Measurements from ENCODE around the gene UMAD1.

DNA sequence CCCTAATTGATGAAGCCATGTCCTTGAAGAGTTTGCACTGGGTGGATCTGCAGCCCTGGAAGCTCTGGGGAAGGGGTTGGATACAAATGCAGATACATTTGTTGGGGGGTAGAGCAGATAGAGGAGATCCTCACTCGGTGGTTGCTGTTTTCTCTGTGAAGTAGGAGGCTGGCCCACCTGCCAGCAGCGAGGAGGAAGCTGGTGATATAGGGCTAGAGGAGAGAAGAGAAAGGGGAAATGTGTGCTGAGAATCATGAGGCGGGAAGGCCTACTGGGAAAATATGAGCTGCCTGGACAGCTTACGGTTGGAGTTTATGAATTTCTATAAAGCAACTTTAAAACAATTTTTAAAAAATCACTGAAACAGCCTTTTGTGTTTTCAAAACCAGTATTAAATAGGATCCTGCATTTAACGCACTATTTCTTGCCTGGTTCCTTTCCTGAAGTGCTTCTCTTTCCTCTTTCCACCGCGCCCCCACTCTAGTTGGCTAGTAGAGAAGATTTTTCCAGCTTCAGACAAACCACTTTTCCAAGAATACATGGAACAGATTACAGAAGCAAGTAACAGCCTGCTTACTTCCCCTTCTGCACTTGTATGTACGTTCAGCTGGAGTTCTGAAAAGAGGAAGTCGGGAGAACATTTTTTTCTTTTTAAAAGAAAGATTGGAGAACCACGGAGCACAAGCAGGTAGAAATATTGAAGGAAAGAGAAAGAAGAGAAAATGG is 227.5 kb downstream of the UMAD1 start:
- no peak for TF ChIP-seq GATA2 (IDR thresholded peaks at IDR 0.05; ENCODE audit: low read depth, low read length)
- TF ChIP-seq GATA3 (IDR thresholded peaks at IDR 0.05; ENCODE audit: low read depth, low read length) = no peak

All from SH-SY5Y (cell line).